M059J (cell line): ENCODE measurements around the gene PRAMEF27. TPM values are rescaled to one million over a fixed set of nuclear protein-coding genes. Genes with fewer than 3 reads are reported as not detected.
"Not testable (repeated sequence)": the region's sequence is repeated elsewhere in the genome, so short reads cannot be mapped to it uniquely, and the experiment has no call there.

Experiments used
- DNase-seq: peaks from one replicate; pipeline ENCODE4 v3.0.0-alpha.2; 2012; ENCODE audit warnings: low read depth
- total RNA-seq: library from RNA; depleted of rRNA; stranded (reverse); fragments of >200 nt; shearing (Covaris generic); gene quantifications from 2 replicates; pipeline ENCODE4 v1.2.3, GENCODE V29; 2014; rRNA removed

PRAMEF27 gene
- total RNA-seq: not detected in 2 replicates

GRCh38 chr1:13056475-13056874 is at the start of gene PRAMEF27:
Gene PRAMEF27 (minus strand): TSS chr1:13056575. CDS start chr1:13053659, 2,916 bp downstream.
- not testable (repeated sequence) for DNase-seq

- DNase-seq: not testable (repeated sequence)
Measured at GRCh38 chr1:13070474-13070873, 14.1 kb upstream of the PRAMEF27 start, which contains the start of gene PRAMEF25. Gene PRAMEF25 (plus strand): TSS chr1:13070774. CDS start chr1:13073694, 2,920 bp downstream.

- not testable (repeated sequence) for DNase-seq
Measured at GRCh38 chr1:13019846-13020245, 36.5 kb downstream of the PRAMEF27 start.

GRCh38 chr1:13011932-13012331 is 44.4 kb downstream of the PRAMEF27 start:
- DNase-seq: not testable (repeated sequence)

- DNase-seq: not testable (repeated sequence)
Measured at GRCh38 chr1:13009348-13009747, 47.0 kb downstream of the PRAMEF27 start.

- not testable (repeated sequence) for DNase-seq
Measured at GRCh38 chr1:13005732-13006131, 50.6 kb downstream of the PRAMEF27 start.

Other genes starting within 250 kb of the PRAMEF27 start
- gene PRAMEF11, start 225.2 kb downstream of the PRAMEF27 start, total RNA-seq: not detected in 2 replicates
- not detected in 2 replicates for gene HNRNPCL1, start 207.9 kb downstream of the PRAMEF27 start, total RNA-seq
- gene PRAMEF2, start 199.5 kb downstream of the PRAMEF27 start, total RNA-seq: not detected in 2 replicates
- gene PRAMEF4, start 170.4 kb downstream of the PRAMEF27 start, total RNA-seq: not detected in 2 replicates
- gene PRAMEF10, start 158.3 kb downstream of the PRAMEF27 start, total RNA-seq: not detected in 2 replicates
- gene PRAMEF7, start 140.0 kb downstream of the PRAMEF27 start, total RNA-seq: not detected in 2 replicates
- not detected in 2 replicates for gene PRAMEF6, start 109.0 kb downstream of the PRAMEF27 start, total RNA-seq
- not detected in 2 replicates for gene HNRNPCL3, start 4.2 kb upstream of the PRAMEF27 start, total RNA-seq
- gene PRAMEF25, start 14.2 kb upstream of the PRAMEF27 start, total RNA-seq: not detected in 2 replicates
- gene HNRNPCL2, start 60.3 kb upstream of the PRAMEF27 start, total RNA-seq: not detected in 2 replicates
- gene PRAMEF26, start 99.4 kb upstream of the PRAMEF27 start, total RNA-seq: not detected in 2 replicates
- gene HNRNPCL4, start 109.1 kb upstream of the PRAMEF27 start, total RNA-seq: not detected in 2 replicates
- not detected in 2 replicates for gene PRAMEF9, start 115.3 kb upstream of the PRAMEF27 start, total RNA-seq
- not detected in 2 replicates for gene PRAMEF13, start 144.8 kb upstream of the PRAMEF27 start, total RNA-seq
- not detected in 2 replicates for gene PRAMEF18, start 169.6 kb upstream of the PRAMEF27 start, total RNA-seq
- not detected in 2 replicates for gene PRAMEF5, start 197.6 kb upstream of the PRAMEF27 start, total RNA-seq
- gene PRAMEF8, start 228.6 kb upstream of the PRAMEF27 start, total RNA-seq: not detected in 2 replicates
- gene PRAMEF33, start 247.0 kb upstream of the PRAMEF27 start, total RNA-seq: not detected in 2 replicates